Ovary (tissue), 9 donors: ENCODE data around the gene ROBO1. TPM values are rescaled to one million over a fixed set of nuclear protein-coding genes. Genes with fewer than 3 reads are reported as not detected.

Experiments
- DNase-seq, 5 donors: peaks; one replicate each; pipeline ENCODE4 v3.0.0-alpha.2; 2019 to 2020
- H3K27ac ChIP-seq, 2 donors: fragments of 200-600 bp; one replicate each; pipeline versions ENCODE4 v1.5.1 to v1.8.0; 2019 to 2022
- H3K27me3 ChIP-seq: fragments of 200-600 bp; one replicate; pipeline ENCODE4 v1.8.0; 2022
- H3K36me3 ChIP-seq: fragments of 200-600 bp; sonication (generic); one replicate; pipeline ENCODE4 v1.5.1; 2019
- H3K4me1 ChIP-seq: one replicate; pipeline ENCODE4 v1.8.1; 2013; ENCODE audit warnings: mild to moderate bottlenecking, moderate library complexity; ENCODE audit not compliant: insufficient read depth
- H3K4me3 ChIP-seq: fragments of 200-600 bp; sonication (generic); one replicate; pipeline ENCODE4 v1.5.1; 2017
- H3K9me3 ChIP-seq, 2 donors: fragments of 200-600 bp in 1 of 2; sonication (generic) in 1 of 2; one replicate each; pipeline versions ENCODE4 v1.5.1 to v1.8.1; 2013 to 2019; ENCODE audit warnings: mild to moderate bottlenecking in 1 of 2, moderate library complexity in 1 of 2
- EP300 ChIP-seq: sonication (generic); formaldehyde crosslinking; IDR thresholded peaks from one replicate; pipeline ENCODE4 v1.6.1; 2017; ENCODE audit warnings: antibody characterized with exemption
- POLR2A ChIP-seq: fragments of 450-650 bp; IDR thresholded peaks from one replicate; pipeline ENCODE4 v1.6.1; 2017; ENCODE audit warnings: antibody characterized with exemption, mild to moderate bottlenecking, moderate library complexity
- WGBS, 3 donors: extraction: QIAGEN DNeasy Blood & Tissue Kit in 1 of 3; methylation state at CpG; one replicate each; pipeline versions ENCODE4 v1.1.5 to v1.1.7; 2013 to 2017; 5-methylcytosine and 5-hydroxymethylcytosine counted together
- intact Hi-C, 4 donors: fragments of 100-400 bp; cut with DNase I; formaldehyde crosslinking; loops; one replicate each; pipeline versions ENCODE4 v1.11.0 to v1.15.1; 2022 to 2023
- polyA plus RNA-seq, 2 donors: library from polyadenylated mRNA; stranded (reverse); fragments of 200-250 nt in 1 of 2; fragments of 350-450 nt in 1 of 2; fragmentation: Illumina TruSeq in 1 of 2; extraction: RNeasy Lipid Tissue Mini Kit (QIAGEN cat#74804) in 1 of 2; gene quantifications; one replicate each; pipeline ENCODE4 v1.2.3, GENCODE V29; 2013 to 2014
- total RNA-seq, 7 donors: library from RNA; depleted of rRNA in 2 of 7; stranded (reverse); fragments of >200 nt in 2 of 7; fragmentation: NEBNext Ultra II Directional in 3 of 7; extraction: Animal tissue kit (Norgen Biotek cat#: 25700) in 3 of 7; gene quantifications; one replicate each; pipeline versions ENCODE4 v1.1.0 to v1.2.4, GENCODE V29; 2016 to 2023
- TF ChIP-seq, protein P1 (sequence below), 3 donors: fragments of 450-650 bp in 2 of 3; fragments of 200-600 bp in 1 of 3; IDR thresholded peaks; one replicate each; pipeline versions ENCODE4 v1.5.1 to v1.8.0; 2016 to 2022; ENCODE audit warnings: antibody characterized with exemption in 3 of 3, mild to moderate bottlenecking in 1 of 3
- donor health status: DM: no; HTN: no; CAD: no; lungs with moderate emphysema.
- donor health status: DM: no; HTN: no; CAD: no.
- donor health status: Bipolar disorder and iron deficiency.
- donor health status: DM: yes; HTN: yes; CAD: no.
- donor health status: DM: no; HTN: no; CAD: no.
- donor health status: DM: yes; HTN: yes; CAD: no.

ROBO1 gene
- total and polyA plus RNA-seq, 9 donors, result 17.2 to 49.5 (median 29.0) TPM

DNA sequence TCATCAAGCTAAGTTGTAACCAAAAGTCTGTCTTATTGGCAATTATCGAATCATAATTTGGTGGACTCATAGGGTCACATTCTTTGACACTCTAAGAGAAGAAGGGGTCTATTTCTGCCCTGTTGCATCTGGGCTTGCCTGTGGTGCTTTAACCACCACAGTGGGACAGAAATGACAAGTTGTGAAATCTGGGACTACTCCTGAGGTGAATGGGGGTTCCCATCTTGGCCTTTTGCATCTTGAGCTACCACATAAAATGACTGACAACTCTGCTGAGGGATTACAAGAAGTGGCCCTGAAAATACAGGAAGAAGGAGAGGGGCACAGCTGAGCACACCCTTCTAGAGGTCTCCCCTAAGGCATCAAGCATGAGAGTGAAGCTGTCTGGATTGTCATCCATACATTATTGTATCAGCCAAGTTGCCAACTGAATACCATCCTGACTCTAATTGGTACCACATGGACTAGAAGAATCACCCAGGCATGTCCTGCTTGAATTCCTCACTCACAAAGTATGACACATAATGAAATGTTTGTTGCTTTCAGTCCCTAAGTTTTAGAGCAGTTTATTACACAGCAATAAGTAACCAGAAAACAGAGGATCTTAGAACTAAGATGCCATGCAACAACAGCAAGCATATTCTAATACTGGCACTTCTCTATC is 306.5 kb downstream of the ROBO1 start:
- no peaks in the 10 kb centered on the region for H3K4me1 ChIP-seq
- no peak overlapping the region for H3K4me3 ChIP-seq
- H3K27ac ChIP-seq, result no peak overlapping the region
- intact Hi-C loops, result no loop called here
- DNase-seq, result no peak
- H3K36me3 ChIP-seq, result no peaks in the 10 kb centered on the region
- 90 to 100% (median 97%) methylated on average over 1 of the region's 1 CpG for WGBS, 3 donors
- H3K27me3 ChIP-seq, result no peaks in the 10 kb centered on the region
- H3K9me3 ChIP-seq, result no peaks in the 10 kb centered on the region
- no peak for TF ChIP-seq POLR2A
- no peak for TF ChIP-seq EP300
- TF ChIP-seq, protein P1, sequence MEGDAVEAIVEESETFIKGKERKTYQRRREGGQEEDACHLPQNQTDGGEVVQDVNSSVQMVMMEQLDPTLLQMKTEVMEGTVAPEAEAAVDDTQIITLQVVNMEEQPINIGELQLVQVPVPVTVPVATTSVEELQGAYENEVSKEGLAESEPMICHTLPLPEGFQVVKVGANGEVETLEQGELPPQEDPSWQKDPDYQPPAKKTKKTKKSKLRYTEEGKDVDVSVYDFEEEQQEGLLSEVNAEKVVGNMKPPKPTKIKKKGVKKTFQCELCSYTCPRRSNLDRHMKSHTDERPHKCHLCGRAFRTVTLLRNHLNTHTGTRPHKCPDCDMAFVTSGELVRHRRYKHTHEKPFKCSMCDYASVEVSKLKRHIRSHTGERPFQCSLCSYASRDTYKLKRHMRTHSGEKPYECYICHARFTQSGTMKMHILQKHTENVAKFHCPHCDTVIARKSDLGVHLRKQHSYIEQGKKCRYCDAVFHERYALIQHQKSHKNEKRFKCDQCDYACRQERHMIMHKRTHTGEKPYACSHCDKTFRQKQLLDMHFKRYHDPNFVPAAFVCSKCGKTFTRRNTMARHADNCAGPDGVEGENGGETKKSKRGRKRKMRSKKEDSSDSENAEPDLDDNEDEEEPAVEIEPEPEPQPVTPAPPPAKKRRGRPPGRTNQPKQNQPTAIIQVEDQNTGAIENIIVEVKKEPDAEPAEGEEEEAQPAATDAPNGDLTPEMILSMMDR (IDR thresholded peaks at IDR 0.05), result no peak

DNA sequence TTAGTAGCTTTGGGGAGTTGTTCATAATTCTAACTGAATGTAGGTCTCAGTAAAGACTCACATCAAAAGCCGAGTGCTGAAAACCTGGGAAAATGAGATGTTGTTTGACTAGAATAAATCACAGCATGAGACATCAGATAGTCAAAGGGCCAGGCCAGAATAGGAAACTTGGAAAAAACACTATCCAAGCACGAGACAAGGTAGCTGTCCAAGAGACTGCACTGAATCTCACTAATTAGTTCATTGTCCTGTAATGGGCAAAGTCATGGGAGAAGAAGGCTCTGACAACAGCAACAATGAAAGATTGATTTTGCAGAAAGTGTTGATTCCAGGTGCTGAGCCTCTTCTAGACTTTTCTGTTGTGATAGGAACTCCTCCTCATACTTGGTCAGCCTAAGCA is 314.2 kb downstream of the ROBO1 start:
- Histone ChIP-seq H3K4me1 (no peaks in the 10 kb centered on the region), H3K27ac (no peak overlapping the region), H3K4me3 (no peak overlapping the region), H3K36me3 (no peaks in the 10 kb centered on the region), H3K27me3 (no peaks in the 10 kb centered on the region), H3K9me3 (no peaks in the 10 kb centered on the region)
- no peak for DNase-seq
- intact Hi-C loops, result no loop called here
- TF ChIP-seq EP300 (no peak), POLR2A (no peak)
- TF ChIP-seq, protein P1 (IDR thresholded peaks at IDR 0.05), result no peak
- WGBS, 3 donors, result 33 to 56% (median 41%) methylated on average over 2 of the region's 2 CpGs

DNA sequence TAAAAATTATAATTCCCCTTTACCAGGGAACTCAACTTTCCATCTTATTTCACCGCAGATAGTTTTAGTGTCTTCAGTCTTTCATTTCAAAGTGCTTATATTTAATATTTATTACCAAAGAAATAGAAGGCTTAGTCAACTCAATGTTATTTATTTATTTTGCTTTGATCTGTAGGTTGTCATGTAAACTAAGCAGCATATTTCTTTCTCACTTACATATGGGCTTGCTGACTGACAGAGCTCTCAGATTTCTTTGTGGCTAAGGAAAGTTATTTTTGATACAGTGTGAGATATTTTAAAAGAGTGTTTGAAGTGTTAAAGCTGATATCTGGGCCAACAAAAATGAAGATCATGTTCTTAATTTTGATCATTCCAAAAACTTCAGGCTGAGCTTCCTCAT is 331.4 kb downstream of the ROBO1 start:
- 91 to 95% (median 93%) methylated on average over 1 of the region's 1 CpG for WGBS, 3 donors

DNA sequence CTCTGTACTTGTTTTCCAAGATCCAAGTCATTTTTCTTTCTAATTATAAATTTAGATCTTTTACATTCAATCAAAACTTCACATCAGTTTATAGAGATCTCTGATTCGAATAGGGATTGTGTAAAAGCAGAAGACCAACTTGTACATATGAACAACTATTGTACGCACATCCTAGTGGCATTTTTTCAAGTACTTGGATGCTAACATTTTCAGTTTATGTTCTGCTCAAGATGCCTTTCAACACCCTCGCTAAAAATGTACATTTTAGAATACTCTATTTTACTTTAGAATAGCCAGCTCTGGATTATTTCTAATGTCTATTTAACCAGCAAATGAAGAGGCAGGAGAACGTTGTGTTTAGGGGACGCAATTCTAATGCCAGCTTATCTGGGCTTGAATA is 340.7 kb downstream of the ROBO1 start:
- intact Hi-C loops, result no loop called here
- WGBS, 3 donors, result 81 to 91% (median 88%) methylated on average over 5 of the region's 5 CpGs
- H3K9me3 ChIP-seq, result no peaks in the 10 kb centered on the region
- no peak for DNase-seq
- H3K27me3 ChIP-seq, result no peaks in the 10 kb centered on the region
- TF ChIP-seq EP300 (no peak), POLR2A (no peak)
- TF ChIP-seq, protein P1 (IDR thresholded peaks at IDR 0.05), result no peak
- H3K36me3 ChIP-seq, result no peaks in the 10 kb centered on the region
- H3K4me3 ChIP-seq, result no peak overlapping the region
- H3K4me1 ChIP-seq, result no peaks in the 10 kb centered on the region
- no peak overlapping the region for H3K27ac ChIP-seq

More for the DNA sequence above, 331.4 kb downstream of the ROBO1 start:
- TF ChIP-seq EP300 (no peak), POLR2A (no peak)
- TF ChIP-seq, protein P1 (IDR thresholded peaks at IDR 0.05), result no peak
- intact Hi-C loops, result no loop called here
- Histone ChIP-seq H3K4me1 (no peaks in the 10 kb centered on the region), H3K27ac (no peak overlapping the region), H3K36me3 (no peaks in the 10 kb centered on the region), H3K9me3 (no peaks in the 10 kb centered on the region), H3K4me3 (no peak overlapping the region), H3K27me3 (no peaks in the 10 kb centered on the region)
- no peak for DNase-seq
